T-helper 1 cell treated with Interleukin-12 subunit alpha and Interleukin-12 subunit beta and Interleukin-4 antibody, amounts not matched to agents 30 ng/mL and 1 ng/mL, for 36 hours (primary cell): ENCODE data around the gene ZCCHC24. TPM values are rescaled to one million over a fixed set of nuclear protein-coding genes. Genes with fewer than 3 reads are reported as not detected.

ENCODE experiments used
- intact Hi-C: fragments of 100-400 bp; cut with micrococcal nuclease; formaldehyde crosslinking; loops from one replicate; pipeline ENCODE4 v1.15.1; 2024
- total RNA-seq: library from RNA; stranded (reverse); gene quantifications from 2 replicates; pipeline ENCODE4 v1.2.3, GENCODE V29; 2022

Gene ZCCHC24
- total RNA-seq, 1 donor from 2014 or later, result 0.74 TPM

DNA sequence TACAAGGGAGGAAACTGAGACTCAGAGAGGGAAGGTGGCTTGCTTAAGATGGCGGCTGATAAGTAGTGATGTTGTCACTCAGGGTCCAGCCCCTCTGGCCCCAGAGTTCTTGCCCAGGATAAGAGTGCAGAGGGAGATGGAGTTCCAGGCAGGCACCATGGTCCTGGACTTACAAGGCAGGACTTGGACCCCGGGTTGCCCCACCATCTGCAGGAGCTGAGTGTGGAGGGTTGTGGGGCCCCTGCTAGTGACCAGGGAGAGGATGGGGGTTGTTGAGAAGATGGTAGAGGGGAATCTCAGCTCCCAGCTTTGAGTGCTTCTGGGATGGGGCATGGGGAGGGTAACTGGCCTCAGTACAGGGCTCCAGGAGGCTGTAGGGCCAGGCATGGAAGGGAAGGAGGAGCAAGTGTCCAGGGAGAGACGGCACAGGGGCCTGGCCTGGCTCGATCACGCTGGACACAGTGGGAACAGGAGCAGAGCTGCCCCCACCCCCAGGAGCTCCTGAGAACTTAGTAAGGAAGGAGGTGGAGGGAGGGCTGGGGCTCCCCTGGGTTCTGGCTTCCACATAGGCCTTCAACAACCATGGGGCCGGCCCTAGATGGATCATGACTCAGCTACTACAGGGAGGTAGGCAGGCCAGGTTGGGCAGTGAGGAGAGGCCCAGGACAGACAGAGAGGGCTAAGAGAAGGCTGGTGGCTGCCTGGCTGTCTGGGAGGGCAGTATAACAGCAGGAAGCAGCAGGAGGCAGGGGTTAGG lies 69.9 kb downstream of the ZCCHC24 start:
- intact Hi-C loops, result no loop called here

GRCh38 chr10:79374312-79375191 lies 70.9 kb downstream of the ZCCHC24 start:
- intact Hi-C loops, result loop anchor here (1.0 kb wide), 3 partner anchors 71 to 113 kb away; partner anchors contain the start of gene ZCCHC24

DNA sequence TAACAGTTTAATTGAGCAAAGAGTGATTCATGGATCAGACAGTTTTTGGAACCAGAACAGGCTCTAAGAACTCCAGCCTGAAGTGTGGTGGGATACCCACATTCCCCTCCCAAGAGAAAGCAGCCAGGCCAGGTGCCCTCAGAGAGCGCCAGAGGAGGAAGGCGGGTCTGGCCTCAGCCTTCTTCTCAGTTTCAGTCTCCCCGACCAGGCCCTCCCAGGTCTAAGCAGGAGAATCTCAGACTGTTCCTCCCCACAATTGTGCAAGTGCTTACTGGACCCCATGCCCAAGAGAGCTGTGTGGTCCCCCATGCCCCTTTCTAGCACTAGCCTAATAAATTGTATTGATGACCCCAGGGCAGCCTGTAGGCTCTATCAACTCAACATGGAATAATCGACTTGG lies 72.6 kb downstream of the ZCCHC24 start:
- intact Hi-C loops, result no loop called here

- intact Hi-C loops, result no loop called here
These were observed 77.8 kb downstream of the ZCCHC24 start for GRCh38 chr10:79367426-79368189.

DNA sequence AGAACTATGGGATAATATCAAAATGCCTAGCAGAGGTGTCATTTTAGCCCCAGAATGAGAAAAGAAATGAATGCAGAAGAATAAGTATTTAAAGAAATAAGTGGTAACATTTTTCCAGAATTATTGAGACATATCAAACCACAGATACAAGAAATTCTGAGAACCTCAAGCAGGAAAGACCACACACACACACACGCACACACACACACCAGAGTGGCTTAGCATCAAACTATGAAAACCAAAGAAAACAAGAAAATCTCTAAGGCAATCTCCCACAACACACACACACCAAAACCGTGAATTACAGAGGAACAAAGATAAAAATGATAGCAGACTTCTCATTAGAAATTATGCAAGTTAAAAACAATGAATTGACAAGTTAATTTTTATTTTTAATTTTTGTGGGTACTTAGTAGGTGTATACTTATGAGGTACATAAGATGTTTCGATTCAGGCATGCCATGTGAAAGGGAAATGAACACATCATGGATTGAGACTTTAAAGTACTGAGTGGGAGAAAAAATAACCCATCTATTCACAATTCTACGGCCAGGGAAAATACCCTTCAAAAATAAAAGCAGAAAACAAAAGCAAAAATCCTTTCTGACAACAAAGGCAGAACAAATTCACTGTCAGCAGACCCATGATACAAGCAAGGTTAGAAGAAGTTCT lies 83.6 kb downstream of the ZCCHC24 start:
- intact Hi-C loops, result no loop called here

- intact Hi-C loops, result no loop called here
These were observed 84.7 kb downstream of the ZCCHC24 start for GRCh38 chr10:79360499-79361342.

GRCh38 chr10:79359816-79360498 lies 85.5 kb downstream of the ZCCHC24 start:
- intact Hi-C loops, result no loop called here

DNA sequence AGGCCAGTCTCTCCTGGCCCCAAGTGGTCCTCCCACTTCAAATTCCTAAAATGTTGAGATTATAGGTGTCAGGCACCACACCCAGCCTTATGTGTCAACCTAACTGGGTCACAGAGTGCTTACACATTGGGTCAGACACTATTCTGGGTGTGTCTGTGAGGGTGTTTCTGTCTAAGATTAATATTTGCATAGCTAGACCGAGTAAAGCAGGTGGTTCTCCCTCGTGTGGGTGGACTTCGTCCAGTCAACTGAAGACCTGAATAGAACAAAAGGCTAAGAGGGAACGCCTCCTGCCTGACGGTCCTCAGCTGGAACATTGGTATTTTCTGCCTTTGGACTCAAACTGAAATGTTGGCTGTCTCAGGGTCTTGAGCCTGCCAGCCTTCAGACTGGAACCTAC lies 86.6 kb downstream of the ZCCHC24 start:
- intact Hi-C loops, result no loop called here

- intact Hi-C loops, result no loop called here
These were observed 88.2 kb downstream of the ZCCHC24 start for GRCh38 chr10:79357180-79357579.

- intact Hi-C loops, result loop anchor here (1.0 kb wide), 1 partner anchor 8 kb away; no protein-coding TSS in a partner anchor
These were observed 89.3 kb downstream of the ZCCHC24 start for GRCh38 chr10:79356104-79356503.

- intact Hi-C loops, result loop anchor here (1.0 kb wide), 1 partner anchor 7 kb away; no protein-coding TSS in a partner anchor
These were observed 89.9 kb downstream of the ZCCHC24 start for GRCh38 chr10:79355420-79356017.

DNA sequence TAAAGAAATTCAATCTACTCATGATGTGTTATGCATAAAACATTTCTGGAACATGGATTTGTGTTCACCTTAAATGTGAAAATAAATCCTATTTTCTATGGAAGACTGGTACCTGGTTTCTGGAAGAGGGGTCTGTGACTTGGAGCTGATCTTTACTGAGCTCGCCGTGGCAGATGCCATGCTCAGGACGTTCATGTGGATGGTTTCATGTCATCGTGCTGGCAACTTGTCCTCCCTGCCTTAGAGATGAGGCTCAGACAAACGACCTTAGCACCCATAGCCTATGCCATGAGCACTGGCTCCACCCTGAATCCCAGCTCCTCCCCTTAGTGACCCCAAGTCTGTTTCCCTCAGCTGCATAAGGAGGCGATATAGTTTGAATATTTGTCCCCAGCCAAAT lies 90.8 kb downstream of the ZCCHC24 start:
- intact Hi-C loops, result no loop called here

- intact Hi-C loops, result no loop called here
These were observed 91.3 kb downstream of the ZCCHC24 start for GRCh38 chr10:79354141-79354540.

DNA sequence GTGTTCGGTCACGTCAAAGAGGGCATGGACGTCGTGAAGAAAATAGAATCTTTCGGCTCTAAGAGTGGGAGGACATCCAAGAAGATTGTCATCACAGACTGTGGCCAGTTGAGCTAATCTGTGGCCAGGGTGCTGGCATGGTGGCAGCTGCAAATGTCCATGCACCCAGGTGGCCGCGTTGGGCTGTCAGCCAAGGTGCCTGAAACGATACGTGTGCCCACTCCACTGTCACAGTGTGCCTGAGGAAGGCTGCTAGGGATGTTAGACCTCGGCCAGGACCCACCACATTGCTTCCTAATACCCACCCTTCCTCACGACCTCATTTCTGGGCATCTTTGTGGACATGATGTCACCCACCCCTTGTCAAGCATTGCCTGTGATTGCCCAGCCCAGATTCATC lies 91.7 kb downstream of the ZCCHC24 start:
- intact Hi-C loops, result no loop called here

DNA sequence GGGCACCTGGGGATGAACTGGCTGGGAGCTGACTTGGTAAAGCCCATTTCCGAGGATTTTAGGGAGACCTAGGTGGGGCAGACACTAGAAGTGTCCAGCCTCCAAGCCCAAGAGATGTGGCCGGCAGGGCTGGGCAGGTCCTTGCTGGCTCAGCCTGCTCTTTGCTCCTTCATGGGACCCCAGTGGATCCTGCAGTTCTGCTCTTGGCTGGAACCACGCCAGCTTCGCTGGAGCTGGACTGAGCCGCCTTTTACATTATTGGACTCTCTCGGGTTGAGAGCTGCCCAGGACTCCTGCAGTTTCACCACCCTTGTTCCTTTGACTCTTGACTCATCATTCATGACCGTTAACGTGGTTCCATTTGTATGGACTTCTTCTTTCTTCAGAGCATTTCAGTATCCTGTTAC lies 92.4 kb downstream of the ZCCHC24 start:
- intact Hi-C loops, result no loop called here

- intact Hi-C loops, result no loop called here
These were observed 93.2 kb downstream of the ZCCHC24 start for GRCh38 chr10:79352035-79352877.

- intact Hi-C loops, result no loop called here
These were observed 94.1 kb downstream of the ZCCHC24 start for GRCh38 chr10:79351332-79351731.
